Measurements from ENCODE around the gene LCE3A. TPM values are rescaled to one million over a fixed set of nuclear protein-coding genes. Genes with fewer than 3 reads are reported as not detected.

LCE3A gene
- total and polyA plus RNA-seq, 3 donors from 2014 or later, result not detected

DNA sequence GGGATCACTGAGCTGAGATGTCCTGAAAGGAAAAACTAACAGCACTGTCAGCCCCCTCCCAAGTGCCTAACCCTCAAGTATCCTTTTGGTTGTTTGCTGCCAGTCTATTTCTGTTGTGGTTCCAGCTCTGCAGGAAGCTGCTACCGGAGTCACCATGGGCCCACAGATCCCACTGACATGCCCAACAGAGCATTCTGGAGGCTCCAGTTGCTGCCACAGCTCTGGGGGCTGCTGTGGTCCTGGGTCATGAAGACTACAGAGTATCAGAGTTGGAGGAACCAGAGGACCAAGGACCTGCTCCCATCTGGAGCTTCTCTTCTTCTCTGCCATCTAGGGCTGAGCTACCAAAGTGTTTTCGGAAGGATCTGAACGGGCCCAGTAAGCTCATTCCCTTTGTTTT is 910 bp downstream of the LCE3A start:
- H3K36me3 ChIP-seq (ENCODE audit: low read depth, missing control alignments), result no peaks in the 10 kb centered on the region
- no peaks in the 10 kb centered on the region for H3K4me1 ChIP-seq
- DNase-seq, result no peak
- H3K27me3 ChIP-seq, result no peaks in the 10 kb centered on the region
- no peak overlapping the region for H3K4me3 ChIP-seq
- no peak for TF ChIP-seq POLR2A (IDR thresholded peaks at IDR 0.05)
- TF ChIP-seq, protein P1, sequence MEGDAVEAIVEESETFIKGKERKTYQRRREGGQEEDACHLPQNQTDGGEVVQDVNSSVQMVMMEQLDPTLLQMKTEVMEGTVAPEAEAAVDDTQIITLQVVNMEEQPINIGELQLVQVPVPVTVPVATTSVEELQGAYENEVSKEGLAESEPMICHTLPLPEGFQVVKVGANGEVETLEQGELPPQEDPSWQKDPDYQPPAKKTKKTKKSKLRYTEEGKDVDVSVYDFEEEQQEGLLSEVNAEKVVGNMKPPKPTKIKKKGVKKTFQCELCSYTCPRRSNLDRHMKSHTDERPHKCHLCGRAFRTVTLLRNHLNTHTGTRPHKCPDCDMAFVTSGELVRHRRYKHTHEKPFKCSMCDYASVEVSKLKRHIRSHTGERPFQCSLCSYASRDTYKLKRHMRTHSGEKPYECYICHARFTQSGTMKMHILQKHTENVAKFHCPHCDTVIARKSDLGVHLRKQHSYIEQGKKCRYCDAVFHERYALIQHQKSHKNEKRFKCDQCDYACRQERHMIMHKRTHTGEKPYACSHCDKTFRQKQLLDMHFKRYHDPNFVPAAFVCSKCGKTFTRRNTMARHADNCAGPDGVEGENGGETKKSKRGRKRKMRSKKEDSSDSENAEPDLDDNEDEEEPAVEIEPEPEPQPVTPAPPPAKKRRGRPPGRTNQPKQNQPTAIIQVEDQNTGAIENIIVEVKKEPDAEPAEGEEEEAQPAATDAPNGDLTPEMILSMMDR (IDR thresholded peaks at IDR 0.05), result no peak
- intact Hi-C loops (cut with DNase I; ENCODE audit: low total_unique reads), result no loop called here
- 74 to 76% methylated on average over 3 of the region's 3 CpGs for WGBS, 2 donors
- no peak overlapping the region for H3K27ac ChIP-seq
- H3K9me3 ChIP-seq, result no peaks in the 10 kb centered on the region

DNA sequence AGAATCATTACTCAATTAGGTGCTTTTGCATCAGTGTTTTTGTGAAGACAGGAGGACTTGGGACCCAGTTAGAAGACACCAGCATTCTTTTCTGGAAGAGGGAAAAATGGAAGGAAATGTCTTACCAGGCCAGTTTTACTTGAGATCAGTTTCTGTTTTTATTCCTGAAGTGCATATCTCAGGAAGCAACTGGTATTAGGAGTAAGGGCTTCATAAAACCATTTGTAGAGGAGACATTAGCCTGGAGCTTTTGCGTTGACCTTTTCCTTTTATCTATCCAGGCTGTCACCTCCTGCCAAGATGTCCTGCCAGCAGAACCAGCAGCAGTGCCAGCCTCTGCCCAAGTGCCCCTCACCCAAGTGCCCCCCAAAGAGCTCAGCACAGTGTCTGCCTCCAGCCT is 9.4 kb downstream of the LCE3A start, which contains the start of gene LCE3B:
LCE3B (plus strand) TSS at position 301 of the 400 bp plus-strand sequence; CDS start at position 301, 0 bp downstream.
- no peak for TF ChIP-seq POLR2A (IDR thresholded peaks at IDR 0.05)
- TF ChIP-seq, protein P1 (IDR thresholded peaks at IDR 0.05), result no peak
- 80 to 86% methylated on average over 1 of the region's 1 CpG for WGBS, 2 donors
- Histone ChIP-seq H3K4me1 (no peaks in the 10 kb centered on the region), H3K27ac (no peak within 1 kb of the TSS), H3K27me3 (no peaks in the 10 kb centered on the region), H3K9me3 (no peaks in the 10 kb centered on the region), H3K4me3 (no peak within 1 kb of the TSS), H3K36me3 (ENCODE audit: low read depth, missing control alignments) (no peaks in the 10 kb centered on the region)
- no peak for DNase-seq
- intact Hi-C loops (cut with DNase I; ENCODE audit: low total_unique reads), result no loop called here

DNA sequence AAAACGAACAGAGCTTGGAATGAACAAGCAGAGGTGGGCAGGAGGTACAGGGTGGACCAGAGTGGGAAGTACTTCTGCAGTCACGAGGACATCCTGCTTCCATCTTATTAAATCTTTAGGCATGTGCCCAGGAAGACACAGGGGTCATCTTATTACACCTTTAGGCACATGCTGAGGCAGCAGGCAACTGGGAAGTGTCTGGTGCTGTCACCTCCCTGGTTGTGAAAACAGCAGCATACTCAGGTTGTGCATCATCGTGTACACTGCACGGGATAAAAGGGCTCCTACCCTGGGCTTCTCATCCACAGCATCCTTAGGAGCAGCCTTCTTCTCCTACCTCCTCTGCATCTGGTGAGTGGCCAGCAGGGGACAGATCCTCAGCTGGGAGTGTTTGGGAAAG is 23.0 kb downstream of the LCE3A start, which contains the start of gene LCE3C:
LCE3C (plus strand) TSS at position 301 of the 400 bp plus-strand sequence. CDS start 498 bp downstream, outside the sequence.
- intact Hi-C loops (cut with DNase I; ENCODE audit: low total_unique reads), result no loop called here
- no peak for TF ChIP-seq POLR2A (IDR thresholded peaks at IDR 0.05)
- TF ChIP-seq, protein P1 (IDR thresholded peaks at IDR 0.05), result no peak
- H3K27me3 ChIP-seq, result no peaks in the 10 kb centered on the region
- no peak for DNase-seq
- H3K9me3 ChIP-seq, result no peaks in the 10 kb centered on the region
- WGBS, 2 donors, result 79 to 81% methylated on average over 4 of the region's 4 CpGs
- H3K4me3 ChIP-seq, result no peak within 1 kb of the TSS
- no peak within 1 kb of the TSS for H3K27ac ChIP-seq
- H3K4me1 ChIP-seq, result no peaks in the 10 kb centered on the region
- no peaks in the 10 kb centered on the region for H3K36me3 ChIP-seq (ENCODE audit: low read depth, missing control alignments)

DNA sequence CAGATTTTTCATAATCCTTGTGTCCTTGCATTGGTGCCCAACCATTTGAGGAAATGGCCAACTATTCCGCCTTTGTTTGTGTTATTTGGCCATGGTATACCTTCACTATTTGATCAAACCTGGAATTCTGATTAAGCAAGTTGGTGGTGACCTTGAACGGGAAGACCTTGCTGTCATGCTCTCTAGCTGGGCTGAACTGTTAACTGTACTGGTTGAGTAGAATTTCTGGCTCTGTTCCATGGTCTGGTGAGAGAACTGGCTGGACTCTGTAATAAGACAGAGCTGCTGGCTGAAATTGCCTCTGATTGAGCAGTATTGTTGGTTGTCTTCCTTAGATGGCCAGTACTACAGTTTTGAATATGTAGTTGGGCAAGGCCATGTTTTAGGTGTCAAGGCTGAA is 25.9 kb downstream of the LCE3A start:
- WGBS, 2 donors, result 86% methylated on average over 2 of the region's 2 CpGs
- no peak overlapping the region for H3K4me3 ChIP-seq

More for the DNA sequence above, 25.9 kb downstream of the LCE3A start:
- no peaks in the 10 kb centered on the region for H3K4me1 ChIP-seq
- TF ChIP-seq, protein P1 (IDR thresholded peaks at IDR 0.05), result no peak
- TF ChIP-seq POLR2A (IDR thresholded peaks at IDR 0.05), result no peak
- H3K27me3 ChIP-seq, result no peaks in the 10 kb centered on the region
- H3K27ac ChIP-seq, result no peak overlapping the region
- DNase-seq, result no peak
- H3K36me3 ChIP-seq (ENCODE audit: low read depth, missing control alignments), result no peaks in the 10 kb centered on the region
- intact Hi-C loops (cut with DNase I; ENCODE audit: low total_unique reads), result no loop called here
- no peaks in the 10 kb centered on the region for H3K9me3 ChIP-seq

Data from testis (tissue), 3 donors.